Lung (tissue), 16 donors: ENCODE measurements around the gene OBSCN. TPM values are rescaled to one million over a fixed set of nuclear protein-coding genes. Genes with fewer than 3 reads are reported as not detected.

Source experiments
- ATAC-seq: fragments of 200-7000 bp; cut with Tn5 transposase; one replicate; pipeline ENCODE4 v1.9.1; 2020; ENCODE audit warnings: moderate number of reproducible peaks; ENCODE audit not compliant: insufficient read depth, low FRiP score
- DNase-seq, 3 donors: peaks; one replicate each; pipeline ENCODE4 v3.0.0-alpha.2; 2013 to 2017
- H3K27ac ChIP-seq, 2 donors: one replicate each; pipeline ENCODE4 v1.5.1; 2013; ENCODE audit warnings: mild to moderate bottlenecking in 2 of 2, moderate library complexity in 2 of 2, control low read depth in 1 of 2, inconsistent platforms in 1 of 2, low read depth in 1 of 2, low read length in 1 of 2
- H3K27me3 ChIP-seq, 3 donors: one replicate each; pipeline ENCODE4 v1.5.1; 2013; ENCODE audit warnings: low read length in 2 of 3; ENCODE audit not compliant: control insufficient read depth in 3 of 3, insufficient read depth in 3 of 3
- H3K36me3 ChIP-seq, 4 donors: one replicate each; pipeline ENCODE4 v1.5.1; 2013; ENCODE audit warnings: low read length in 4 of 4, mild to moderate bottlenecking in 1 of 4, moderate library complexity in 1 of 4; ENCODE audit not compliant: control insufficient read depth in 4 of 4, insufficient read depth in 4 of 4
- H3K4me1 ChIP-seq, 5 donors: one replicate each; pipeline ENCODE4 v1.5.1; 2013; ENCODE audit warnings: low read length in 5 of 5, mild to moderate bottlenecking in 2 of 5, moderate library complexity in 1 of 5; ENCODE audit not compliant: control insufficient read depth in 5 of 5, insufficient read depth in 5 of 5
- H3K4me3 ChIP-seq: one replicate; pipeline ENCODE4 v1.5.1; 2013; ENCODE audit warnings: mild to moderate bottlenecking, control low read depth, moderate library complexity
- H3K9ac ChIP-seq, 2 donors: one replicate each; pipeline ENCODE4 v1.5.1; 2013; ENCODE audit warnings: low read length in 2 of 2, control low read depth in 1 of 2; ENCODE audit not compliant: insufficient read depth in 1 of 2
- H3K9me3 ChIP-seq, 4 donors: one replicate each; pipeline ENCODE4 v1.5.1; 2013; ENCODE audit warnings: low read length in 3 of 4, mild to moderate bottlenecking in 1 of 4, moderate library complexity in 1 of 4; ENCODE audit not compliant: control insufficient read depth in 4 of 4, insufficient read depth in 3 of 4
- WGBS, 2 donors: extraction: QIAGEN DNeasy Blood & Tissue Kit; methylation state at CpG; one replicate each; pipeline ENCODE4 v1.1.7; 2013; 5-methylcytosine and 5-hydroxymethylcytosine counted together
- long read RNA-seq, 5 donors: transcript quantifications; one replicate each; lab custom pipeline, GENCODE V29; 2026
- polyA plus RNA-seq, 2 donors: library from polyadenylated mRNA; stranded (reverse); fragments of 200-250 nt; gene quantifications; one replicate each; pipeline ENCODE4 v1.2.1, GENCODE V29; 2013
- total RNA-seq, 2 donors: library from RNA; depleted of rRNA in 1 of 2; stranded (reverse); fragments of >200 nt in 1 of 2; gene quantifications; one replicate each; pipeline ENCODE4 v1.2.1, GENCODE V29; 2014 to 2021
- TF ChIP-seq, protein P1 (sequence below): IDR thresholded peaks from 2 replicates; pipeline ENCODE4 v1.5.1; 2012; ENCODE audit warnings: mild to moderate bottlenecking; ENCODE audit errors: control extremely low read depth, extremely low read depth
- donor health status: control.
- donor health status: control.
- donor health status: Bipolar disorder and iron deficiency.
- donor health status: healthy.
- donor health status: DM: yes; HTN: yes; CAD: no.

The OBSCN gene, protein sequence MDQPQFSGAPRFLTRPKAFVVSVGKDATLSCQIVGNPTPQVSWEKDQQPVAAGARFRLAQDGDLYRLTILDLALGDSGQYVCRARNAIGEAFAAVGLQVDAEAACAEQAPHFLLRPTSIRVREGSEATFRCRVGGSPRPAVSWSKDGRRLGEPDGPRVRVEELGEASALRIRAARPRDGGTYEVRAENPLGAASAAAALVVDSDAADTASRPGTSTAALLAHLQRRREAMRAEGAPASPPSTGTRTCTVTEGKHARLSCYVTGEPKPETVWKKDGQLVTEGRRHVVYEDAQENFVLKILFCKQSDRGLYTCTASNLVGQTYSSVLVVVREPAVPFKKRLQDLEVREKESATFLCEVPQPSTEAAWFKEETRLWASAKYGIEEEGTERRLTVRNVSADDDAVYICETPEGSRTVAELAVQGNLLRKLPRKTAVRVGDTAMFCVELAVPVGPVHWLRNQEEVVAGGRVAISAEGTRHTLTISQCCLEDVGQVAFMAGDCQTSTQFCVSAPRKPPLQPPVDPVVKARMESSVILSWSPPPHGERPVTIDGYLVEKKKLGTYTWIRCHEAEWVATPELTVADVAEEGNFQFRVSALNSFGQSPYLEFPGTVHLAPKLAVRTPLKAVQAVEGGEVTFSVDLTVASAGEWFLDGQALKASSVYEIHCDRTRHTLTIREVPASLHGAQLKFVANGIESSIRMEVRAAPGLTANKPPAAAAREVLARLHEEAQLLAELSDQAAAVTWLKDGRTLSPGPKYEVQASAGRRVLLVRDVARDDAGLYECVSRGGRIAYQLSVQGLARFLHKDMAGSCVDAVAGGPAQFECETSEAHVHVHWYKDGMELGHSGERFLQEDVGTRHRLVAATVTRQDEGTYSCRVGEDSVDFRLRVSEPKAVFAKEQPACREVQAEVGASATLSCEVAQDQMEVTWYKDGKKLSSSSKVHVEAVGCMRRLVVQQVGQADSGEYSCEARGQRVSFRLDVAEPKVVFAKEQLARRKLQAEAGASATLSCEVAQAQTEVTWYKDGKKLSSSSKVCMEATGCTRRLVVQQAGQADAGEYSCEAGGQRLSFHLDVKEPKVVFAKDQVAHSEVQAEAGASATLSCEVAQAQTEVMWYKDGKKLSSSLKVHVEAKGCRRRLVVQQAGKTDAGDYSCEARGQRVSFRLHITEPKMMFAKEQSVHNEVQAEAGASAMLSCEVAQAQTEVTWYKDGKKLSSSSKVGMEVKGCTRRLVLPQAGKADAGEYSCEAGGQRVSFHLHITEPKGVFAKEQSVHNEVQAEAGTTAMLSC (N-terminal part only)
- 10 to 100 TPM; 24.6 to 47.3 TPM for total RNA-seq
- 10 to 100 TPM in 1 of 2 donors, 1 to 10 TPM in 1; 5.1 to 26.1 TPM for polyA plus RNA-seq
- long read RNA-seq, donor 1, partial matches to known transcripts, result 0 of 3 reads
- long read RNA-seq, donor 1, other reads (novel, unspliced or antisense), result 0 of 3 reads
- long read RNA-seq, donor 2, result 0 reads
- long read RNA-seq, donor 3, partial matches to known transcripts, result 0 of 1 reads
- long read RNA-seq, donor 3, other reads (novel, unspliced or antisense), result 0 of 1 reads
- long read RNA-seq, donor 4, partial matches to known transcripts, result 0 of 1 reads
- long read RNA-seq, donor 4, other reads (novel, unspliced or antisense), result 0 of 1 reads
- long read RNA-seq, donor 5, transcript OBSCN-211 (1 exons, 2,267 nt), result major isoform, 5 of 26 reads
- long read RNA-seq, donor 5, partial matches to known transcripts, result 20 of 26 reads
- long read RNA-seq, donor 5, other reads (novel, unspliced or antisense), result 0 of 26 reads

DNA sequence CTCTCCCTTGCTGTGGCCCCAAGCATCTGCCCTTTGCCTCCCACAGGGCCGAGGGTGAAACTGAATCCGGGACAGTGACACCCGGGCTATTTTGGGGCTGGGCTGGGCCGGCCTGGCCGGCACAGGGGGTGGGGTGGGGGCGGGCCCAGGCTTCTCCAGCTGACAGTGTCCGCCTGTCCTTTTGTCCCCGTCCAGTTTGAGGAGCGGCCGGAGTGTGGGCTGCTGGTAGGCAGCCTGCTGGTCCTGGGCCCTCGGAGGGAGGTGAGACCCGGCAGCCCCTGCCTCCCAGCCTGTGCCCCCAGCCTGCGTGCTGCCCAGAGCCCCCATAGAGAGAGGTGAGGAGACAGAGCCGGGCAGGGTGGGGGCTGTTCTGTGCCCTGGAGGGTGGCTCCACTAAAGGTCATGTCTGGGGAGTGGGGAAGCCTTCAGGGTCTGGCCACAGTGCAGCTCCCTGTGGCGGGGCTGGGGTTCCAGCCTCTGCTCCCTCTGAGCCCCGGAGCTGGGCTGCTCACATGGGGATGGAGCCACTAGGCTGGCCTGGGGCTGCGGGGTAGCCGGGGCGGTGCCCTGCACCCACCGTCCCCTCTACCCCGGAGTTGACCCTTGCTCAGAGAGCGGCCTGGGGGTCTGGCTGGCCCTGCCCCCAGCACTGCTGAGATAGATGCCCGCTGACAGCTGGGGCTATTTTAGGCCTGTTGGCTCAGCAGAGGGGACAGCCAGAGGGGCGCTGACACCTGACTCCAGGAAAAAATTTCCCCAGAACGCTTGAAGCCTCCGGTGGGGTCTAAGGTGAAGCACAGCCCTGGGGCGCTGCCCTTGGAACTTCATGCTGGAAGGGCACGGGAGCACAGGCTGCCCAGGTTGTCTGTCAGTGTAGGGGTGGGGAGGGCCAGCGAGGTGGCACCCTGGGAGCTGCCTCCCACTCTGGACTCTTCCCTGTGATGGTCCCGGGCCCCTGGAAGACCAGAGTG is at the start of gene OBSCN:
Gene OBSCN (plus strand): TSS at position 194 of the 971 bp plus-strand sequence. CDS start 3,740 bp downstream, outside the sequence.
- H3K4me3 ChIP-seq, result no peak within 1 kb of the TSS
- 56 to 66% methylated on average over 28 to 30 of the region's 30 CpGs for WGBS, 2 donors
- H3K9me3 ChIP-seq, result peaks cover 0 to 4% (median 0%) of the 10 kb centered on the region in 4 donors
- DNase-seq (no peak), ATAC-seq (no peak)
- peak within 1 kb of the TSS in 1 of 2 donors; percentile 97 for H3K27ac ChIP-seq
- H3K4me1 ChIP-seq, result peaks cover 0 to 16% (median 2%) of the 10 kb centered on the region in 5 donors
- TF ChIP-seq, protein P1, sequence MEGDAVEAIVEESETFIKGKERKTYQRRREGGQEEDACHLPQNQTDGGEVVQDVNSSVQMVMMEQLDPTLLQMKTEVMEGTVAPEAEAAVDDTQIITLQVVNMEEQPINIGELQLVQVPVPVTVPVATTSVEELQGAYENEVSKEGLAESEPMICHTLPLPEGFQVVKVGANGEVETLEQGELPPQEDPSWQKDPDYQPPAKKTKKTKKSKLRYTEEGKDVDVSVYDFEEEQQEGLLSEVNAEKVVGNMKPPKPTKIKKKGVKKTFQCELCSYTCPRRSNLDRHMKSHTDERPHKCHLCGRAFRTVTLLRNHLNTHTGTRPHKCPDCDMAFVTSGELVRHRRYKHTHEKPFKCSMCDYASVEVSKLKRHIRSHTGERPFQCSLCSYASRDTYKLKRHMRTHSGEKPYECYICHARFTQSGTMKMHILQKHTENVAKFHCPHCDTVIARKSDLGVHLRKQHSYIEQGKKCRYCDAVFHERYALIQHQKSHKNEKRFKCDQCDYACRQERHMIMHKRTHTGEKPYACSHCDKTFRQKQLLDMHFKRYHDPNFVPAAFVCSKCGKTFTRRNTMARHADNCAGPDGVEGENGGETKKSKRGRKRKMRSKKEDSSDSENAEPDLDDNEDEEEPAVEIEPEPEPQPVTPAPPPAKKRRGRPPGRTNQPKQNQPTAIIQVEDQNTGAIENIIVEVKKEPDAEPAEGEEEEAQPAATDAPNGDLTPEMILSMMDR, result no peak
- no peaks in the 10 kb centered on the region for H3K27me3 ChIP-seq
- no peak within 1 kb of the TSS for H3K9ac ChIP-seq
- H3K36me3 ChIP-seq, result no peaks in the 10 kb centered on the region

DNA sequence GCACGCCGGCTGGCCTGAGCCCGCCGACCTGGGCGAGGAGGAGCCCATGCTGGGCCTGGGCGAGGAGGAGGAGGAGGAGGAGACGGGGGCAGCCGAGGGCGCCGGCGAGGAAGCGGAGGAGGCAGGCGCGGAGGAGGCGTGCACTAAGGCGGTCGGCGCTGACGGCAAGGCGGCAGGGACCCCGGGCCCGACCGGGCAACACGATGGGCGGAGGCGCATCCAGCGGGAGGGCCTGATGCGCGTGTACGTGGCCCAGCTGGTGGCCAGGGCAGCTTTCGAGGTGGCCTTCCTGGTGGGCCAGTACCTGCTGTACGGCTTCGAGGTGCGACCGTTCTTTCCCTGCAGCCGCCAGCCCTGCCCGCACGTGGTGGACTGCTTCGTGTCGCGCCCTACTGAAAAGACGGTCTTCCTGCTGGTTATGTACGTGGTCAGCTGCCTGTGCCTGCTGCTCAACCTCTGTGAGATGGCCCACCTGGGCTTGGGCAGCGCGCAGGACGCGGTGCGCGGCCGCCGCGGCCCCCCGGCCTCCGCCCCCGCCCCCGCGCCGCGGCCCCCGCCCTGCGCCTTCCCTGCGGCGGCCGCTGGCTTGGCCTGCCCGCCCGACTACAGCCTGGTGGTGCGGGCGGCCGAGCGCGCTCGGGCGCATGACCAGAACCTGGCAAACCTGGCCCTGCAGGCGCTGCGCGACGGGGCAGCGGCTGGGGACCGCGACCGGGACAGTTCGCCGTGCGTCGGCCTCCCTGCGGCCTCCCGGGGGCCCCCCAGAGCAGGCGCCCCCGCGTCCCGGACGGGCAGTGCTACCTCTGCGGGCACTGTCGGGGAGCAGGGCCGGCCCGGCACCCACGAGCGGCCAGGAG is 49.5 kb upstream of the OBSCN start:
- H3K4me1 ChIP-seq, result peaks cover 0 to 31% (median 9%) of the 10 kb centered on the region in 5 donors
- peaks cover 0 to 2% (median 0%) of the 10 kb centered on the region in 4 donors for H3K36me3 ChIP-seq
- H3K9me3 ChIP-seq, result peaks cover 0 to 3% (median 0%) of the 10 kb centered on the region in 4 donors
- ATAC-seq, result no peak
- no peak for DNase-seq
- H3K4me3 ChIP-seq, result no peak overlapping the region
- H3K27me3 ChIP-seq, result peaks cover 0 to 43% (median 25%) of the 10 kb centered on the region in 3 donors
- WGBS, 2 donors, result 66 to 85% methylated on average over 82 to 98 of the region's 98 CpGs
- no peak overlapping the region for H3K9ac ChIP-seq
- H3K27ac ChIP-seq, result peak overlapping the region in 1 of 2 donors; percentile 4
- TF ChIP-seq, protein P1, result no peak
